ENCODE data around the gene NFE2L1.
"Not testable (repeated sequence)": the region's sequence is repeated elsewhere in the genome, so short reads cannot be mapped to it uniquely, and the experiment has no call there.

Gene NFE2L1

DNA sequence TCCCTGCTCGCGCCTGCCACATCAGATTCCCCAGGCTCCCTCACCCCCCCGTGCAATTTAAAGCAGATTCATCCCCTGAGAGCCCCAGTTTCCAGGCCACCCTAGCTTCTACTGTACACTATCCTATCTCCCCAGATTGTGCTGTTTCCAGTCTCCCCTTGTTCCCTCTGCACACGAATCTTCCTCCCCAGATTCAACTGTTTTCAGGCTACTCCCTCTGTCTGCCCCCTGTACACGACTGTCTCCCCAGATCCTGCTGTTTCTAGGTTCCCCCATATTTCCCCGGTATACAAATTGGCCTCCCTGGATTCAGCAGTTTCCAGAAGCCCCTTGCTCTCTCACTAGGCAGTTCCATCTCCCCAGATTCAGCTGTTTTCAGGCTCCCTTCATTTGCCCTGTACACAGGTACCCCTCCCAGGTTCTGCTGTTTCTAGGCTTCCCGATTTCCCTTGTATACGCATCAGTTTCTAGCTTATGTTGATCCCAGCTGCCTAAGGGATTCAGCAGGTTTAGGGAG lies 33.5 kb upstream of the NFE2L1 start:
- no peak overlapping the region for H3K27ac ChIP-seq
- TF ChIP-seq, protein P1, sequence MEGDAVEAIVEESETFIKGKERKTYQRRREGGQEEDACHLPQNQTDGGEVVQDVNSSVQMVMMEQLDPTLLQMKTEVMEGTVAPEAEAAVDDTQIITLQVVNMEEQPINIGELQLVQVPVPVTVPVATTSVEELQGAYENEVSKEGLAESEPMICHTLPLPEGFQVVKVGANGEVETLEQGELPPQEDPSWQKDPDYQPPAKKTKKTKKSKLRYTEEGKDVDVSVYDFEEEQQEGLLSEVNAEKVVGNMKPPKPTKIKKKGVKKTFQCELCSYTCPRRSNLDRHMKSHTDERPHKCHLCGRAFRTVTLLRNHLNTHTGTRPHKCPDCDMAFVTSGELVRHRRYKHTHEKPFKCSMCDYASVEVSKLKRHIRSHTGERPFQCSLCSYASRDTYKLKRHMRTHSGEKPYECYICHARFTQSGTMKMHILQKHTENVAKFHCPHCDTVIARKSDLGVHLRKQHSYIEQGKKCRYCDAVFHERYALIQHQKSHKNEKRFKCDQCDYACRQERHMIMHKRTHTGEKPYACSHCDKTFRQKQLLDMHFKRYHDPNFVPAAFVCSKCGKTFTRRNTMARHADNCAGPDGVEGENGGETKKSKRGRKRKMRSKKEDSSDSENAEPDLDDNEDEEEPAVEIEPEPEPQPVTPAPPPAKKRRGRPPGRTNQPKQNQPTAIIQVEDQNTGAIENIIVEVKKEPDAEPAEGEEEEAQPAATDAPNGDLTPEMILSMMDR (conservative IDR thresholded peaks at IDR 0.05), result no peak

DNA sequence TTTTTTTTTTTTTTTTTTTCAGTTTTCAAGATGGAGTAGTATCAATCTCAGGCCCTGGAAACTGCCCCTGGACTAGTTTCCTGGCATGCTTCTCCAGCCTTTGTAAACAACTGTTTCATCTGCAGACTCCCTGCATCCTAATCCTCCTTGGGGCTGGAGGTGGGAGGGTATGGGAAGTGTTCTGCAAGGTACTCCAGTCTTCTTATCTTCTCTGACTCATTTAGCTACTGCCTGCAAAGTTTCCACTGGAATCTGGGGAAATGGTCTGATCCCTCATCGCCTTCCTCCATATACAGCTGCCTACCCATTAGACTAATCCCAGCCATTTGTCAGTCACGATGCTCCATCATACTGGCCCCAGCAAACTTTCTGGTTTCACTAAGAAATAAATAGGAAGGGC lies 32.0 kb upstream of the NFE2L1 start:
- TF ChIP-seq, protein P1 (conservative IDR thresholded peaks at IDR 0.05), result no peak

DNA sequence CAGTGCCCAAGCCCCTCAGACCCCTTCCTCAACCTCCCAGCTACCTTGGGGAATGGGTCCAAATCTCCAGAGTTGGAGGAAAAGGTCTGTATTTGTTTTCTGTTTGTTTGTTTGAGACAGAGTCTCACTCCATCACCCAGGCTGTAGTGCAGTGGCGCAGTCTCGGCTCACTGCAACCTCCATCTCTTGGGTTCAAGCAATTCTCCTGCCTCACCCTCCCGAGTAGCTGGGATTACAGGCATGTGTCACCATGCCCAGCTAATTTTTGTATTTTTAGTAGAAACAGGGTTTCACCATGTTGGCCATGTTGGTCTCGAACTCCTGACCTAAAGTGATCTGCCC lies 30.4 kb upstream of the NFE2L1 start:
- H3K27ac ChIP-seq, result not testable (repeated sequence)

More for the DNA sequence above, 32.0 kb upstream of the NFE2L1 start:
- H3K27ac ChIP-seq, result no peak overlapping the region

DNA sequence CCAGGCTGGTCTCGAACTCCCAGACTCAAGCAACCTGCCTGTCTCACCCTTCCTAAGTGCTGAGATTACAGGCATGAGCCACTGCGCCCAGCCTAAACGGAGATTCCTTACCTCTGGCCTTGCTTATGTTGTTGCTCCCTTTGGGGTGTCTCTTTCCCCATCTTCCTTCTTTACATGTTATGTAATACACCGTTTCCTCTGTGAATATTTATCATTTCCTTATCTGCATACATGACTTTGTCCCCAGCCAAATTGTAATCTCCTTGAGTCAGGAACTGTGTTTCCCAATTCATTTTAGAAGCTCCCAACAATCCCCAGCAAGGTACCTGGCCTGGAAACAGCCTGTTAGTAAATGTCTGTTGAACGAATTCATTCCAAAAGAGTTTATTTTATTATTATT lies 26.2 kb upstream of the NFE2L1 start:
- TF ChIP-seq, protein P1 (conservative IDR thresholded peaks at IDR 0.05), result no peak

DNA sequence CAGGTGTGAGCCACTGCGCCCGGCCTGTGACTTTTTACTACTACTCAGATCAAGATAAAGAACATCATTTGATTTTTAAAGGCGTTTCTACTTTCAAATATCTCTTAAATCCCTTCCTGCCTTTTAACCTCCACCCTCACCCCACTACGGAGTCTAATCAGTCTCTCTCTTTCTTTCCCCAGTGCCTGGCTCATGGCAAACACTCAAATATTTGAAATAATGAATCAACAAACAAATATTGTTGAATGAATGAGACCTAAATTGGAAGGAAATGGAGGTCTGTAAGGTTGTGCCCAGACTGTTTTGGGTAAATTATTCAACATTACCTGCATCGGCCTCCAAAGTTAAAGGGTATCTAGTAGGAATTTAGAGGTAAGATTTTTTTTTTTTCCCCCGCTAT lies 25.3 kb upstream of the NFE2L1 start:
- TF ChIP-seq, protein P1 (conservative IDR thresholded peaks at IDR 0.05), result no peak
- H3K27ac ChIP-seq, result peak overlapping the region; percentile 74; the same call in 1 of the 2 replicates

More for the DNA sequence above, 26.2 kb upstream of the NFE2L1 start:
- H3K27ac ChIP-seq, result no peak overlapping the region

DNA sequence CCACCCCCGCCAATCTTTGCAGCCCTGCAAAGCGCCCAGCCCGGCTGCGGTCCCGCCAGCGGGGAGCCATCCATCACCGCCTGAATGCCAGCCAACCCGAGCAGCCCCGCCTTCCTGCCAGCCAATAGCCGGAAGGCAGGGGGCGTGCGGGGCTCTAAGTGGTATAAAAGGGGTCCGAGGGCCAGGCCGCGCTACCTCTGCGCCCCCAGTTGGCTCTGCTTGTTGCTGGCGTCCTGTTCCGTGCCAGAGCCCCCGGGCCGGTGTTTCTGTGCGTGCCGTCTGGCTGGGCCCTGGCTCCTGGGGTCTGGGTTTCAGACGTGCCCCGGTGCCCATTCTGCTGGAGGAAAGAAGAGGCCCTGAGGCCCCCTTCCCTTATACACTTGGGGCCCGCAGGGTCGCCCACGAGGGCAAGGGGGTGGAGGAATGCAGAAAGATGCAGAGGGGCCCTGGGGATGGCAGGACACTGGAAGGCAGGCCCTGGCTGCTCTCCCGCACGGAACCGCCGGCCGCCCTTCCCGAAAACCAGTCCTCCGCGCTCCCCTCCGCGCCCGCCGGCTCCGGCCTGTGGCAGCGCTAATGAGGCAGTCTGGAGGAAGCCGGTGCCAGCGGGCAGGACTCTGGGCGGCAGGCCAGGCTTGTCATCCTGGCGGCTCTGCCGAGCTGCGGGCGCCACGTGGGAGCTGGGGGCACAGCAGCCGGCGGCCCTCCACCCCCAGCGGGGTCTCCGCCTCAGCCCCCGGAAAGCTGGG lies 24.6 kb upstream of the NFE2L1 start:
- H3K27ac ChIP-seq, result peak overlapping the region; percentile 74
- TF ChIP-seq, protein P1 (conservative IDR thresholded peaks at IDR 0.05), result peak; percentile 71

DNA sequence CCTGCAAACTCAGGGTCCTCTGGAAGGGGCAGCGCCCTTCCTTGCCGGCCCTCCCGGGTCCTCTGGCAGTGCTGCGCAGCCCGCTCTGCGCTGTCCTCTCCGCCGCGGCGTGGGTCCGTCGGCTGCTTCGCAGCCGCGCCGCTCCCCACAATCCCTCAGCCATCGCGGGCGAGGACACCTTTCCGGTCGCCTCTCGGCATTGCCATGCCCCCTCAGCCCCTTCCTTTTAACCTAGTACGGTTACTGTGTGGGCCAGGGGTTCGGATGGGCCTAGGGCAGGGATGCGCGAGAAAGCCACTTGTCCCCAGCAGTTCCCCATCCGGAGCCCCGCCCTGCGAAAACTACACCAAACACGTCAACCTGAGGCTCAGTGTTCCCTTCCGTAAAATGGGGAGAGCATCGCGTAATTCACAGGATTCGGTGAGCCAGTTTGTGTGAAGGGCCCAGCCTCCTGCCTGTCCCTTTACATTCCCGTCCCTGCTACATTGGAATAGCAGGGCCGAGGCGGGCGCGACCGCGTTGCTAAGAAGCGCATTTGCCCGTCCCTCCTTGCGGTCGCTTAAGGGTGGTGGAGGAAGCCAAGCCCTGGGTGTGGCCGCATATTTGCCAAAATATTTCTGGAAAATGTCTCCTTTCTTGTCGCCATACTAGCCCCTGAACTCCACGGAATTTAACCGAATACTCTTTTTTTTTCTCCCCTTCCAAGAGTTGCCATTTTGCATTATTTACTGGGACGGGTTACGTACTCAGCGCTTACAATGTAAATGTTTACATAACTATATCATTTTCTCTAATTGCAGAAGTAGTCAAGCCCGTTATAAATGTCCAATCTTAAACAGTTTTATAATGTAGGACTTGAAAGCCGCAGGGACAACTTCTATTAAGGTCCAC lies 23.8 kb upstream of the NFE2L1 start:
- TF ChIP-seq, protein P1 (conservative IDR thresholded peaks at IDR 0.05), result peak; percentile 25; the same call in 1 of the 2 replicates
- H3K27ac ChIP-seq, result peak overlapping the region; percentile 74

Data from VCaP (cell line).